SJCRH30 (cell line): Measurements from ENCODE around the gene REXO1. TPM values are rescaled to one million over a fixed set of nuclear protein-coding genes. Genes with fewer than 3 reads are reported as not detected.

Experiments used
- DNase-seq, 2 experiments: peaks; one replicate each; pipeline ENCODE4 v3.0.0-alpha.2; 2015 to 2020
- H3K27ac ChIP-seq: fragments of 250-450 bp; sonication (Bioruptor Pico); 2 replicates; pipeline ENCODE4 v1.5.1; 2020; ENCODE audit warnings: mild to moderate bottlenecking, moderate library complexity
- H3K27me3 ChIP-seq: fragments of 250-450 bp; sonication (Bioruptor Pico); 2 replicates; pipeline ENCODE4 v1.5.1; 2020; ENCODE audit warnings: mild to moderate bottlenecking, moderate library complexity
- H3K36me3 ChIP-seq: fragments of 250-450 bp; sonication (Bioruptor Pico); 2 replicates; pipeline ENCODE4 v1.5.1; 2020; ENCODE audit warnings: mild to moderate bottlenecking, moderate library complexity
- H3K4me1 ChIP-seq: fragments of 250-450 bp; sonication (Bioruptor Pico); 2 replicates; pipeline ENCODE4 v1.5.1; 2020; ENCODE audit warnings: mild to moderate bottlenecking, moderate library complexity
- H3K4me3 ChIP-seq: fragments of 250-450 bp; sonication (Bioruptor Pico); 2 replicates; pipeline ENCODE4 v1.5.1; 2020; ENCODE audit warnings: mild to moderate bottlenecking, moderate library complexity
- H3K9me3 ChIP-seq: fragments of 250-450 bp; sonication (Bioruptor Pico); replicated peaks from 2 replicates; pipeline ENCODE4 v1.5.1; 2020; ENCODE audit warnings: mild to moderate bottlenecking, moderate library complexity
- total RNA-seq: library from RNA; depleted of rRNA; stranded (reverse); fragments of >200 nt; shearing (Covaris generic); gene quantifications from 2 replicates; pipeline ENCODE4 v1.2.3, GENCODE V29; 2014; rRNA removed

The REXO1 gene
- total RNA-seq, 1 experiment from 2014 or later, result 17.7 TPM

DNA sequence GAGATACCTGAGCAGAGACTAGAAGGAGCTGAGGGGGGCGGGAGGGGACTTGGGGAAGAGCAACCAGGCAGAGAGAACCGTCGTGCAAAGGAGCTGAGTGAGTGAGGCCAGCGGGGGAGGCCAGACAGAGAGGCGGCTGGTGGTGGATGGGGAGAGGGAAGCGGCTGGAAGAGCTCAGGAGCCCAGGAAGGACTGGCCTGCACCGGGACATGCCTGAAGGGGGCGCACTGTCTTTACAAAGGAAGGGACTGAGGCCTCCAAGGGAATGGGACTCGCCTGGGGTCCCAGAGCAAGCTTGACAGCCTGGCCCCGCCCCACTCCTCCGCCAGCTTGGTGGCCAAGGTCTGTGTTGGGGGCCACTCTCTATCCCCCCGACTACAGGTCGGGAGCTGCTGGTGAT, 80.0 kb downstream of the REXO1 start:
- no peak overlapping the region for H3K27ac ChIP-seq
- H3K27me3 ChIP-seq, result peaks cover 20% of the 10 kb centered on the region
- peak; percentile 37 to 43 for DNase-seq
- H3K9me3 ChIP-seq, result no peaks in the 10 kb centered on the region; the same call in 1 of the 2 replicates
- H3K4me1 ChIP-seq, result no peaks in the 10 kb centered on the region
- no peaks in the 10 kb centered on the region for H3K36me3 ChIP-seq
- no peak overlapping the region for H3K4me3 ChIP-seq

DNA sequence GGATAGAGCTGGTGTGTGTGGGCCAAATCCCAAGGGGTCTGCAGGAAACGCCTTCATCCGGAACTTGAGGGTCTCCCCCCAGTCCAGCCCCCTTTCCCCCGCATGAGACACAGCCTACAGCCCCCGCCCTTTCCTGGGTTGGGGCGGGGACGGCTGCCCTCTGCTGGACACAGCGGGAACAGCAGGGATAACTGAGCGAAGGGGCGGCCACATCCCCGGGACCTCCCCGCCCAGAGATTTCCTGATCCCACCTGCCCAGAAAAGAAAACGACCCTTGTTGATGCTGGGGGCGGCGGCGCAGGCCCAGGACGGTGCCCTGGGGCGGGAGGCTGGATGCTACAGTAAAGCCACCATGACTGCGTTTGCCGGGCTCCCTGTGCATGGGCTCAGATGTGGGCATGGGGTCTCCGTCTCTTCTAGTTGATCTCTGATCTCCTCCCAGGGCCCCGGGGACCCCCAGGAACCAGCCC, 80.8 kb downstream of the REXO1 start:
- Histone ChIP-seq H3K4me1 (no peaks in the 10 kb centered on the region), H3K36me3 (no peaks in the 10 kb centered on the region), H3K27me3 (peaks cover 20% of the 10 kb centered on the region), H3K4me3 (no peak overlapping the region), H3K27ac (no peak overlapping the region), H3K9me3 (no peaks in the 10 kb centered on the region; the same call in 1 of the 2 replicates)
- peak; percentile 59 to 69 for DNase-seq

DNA sequence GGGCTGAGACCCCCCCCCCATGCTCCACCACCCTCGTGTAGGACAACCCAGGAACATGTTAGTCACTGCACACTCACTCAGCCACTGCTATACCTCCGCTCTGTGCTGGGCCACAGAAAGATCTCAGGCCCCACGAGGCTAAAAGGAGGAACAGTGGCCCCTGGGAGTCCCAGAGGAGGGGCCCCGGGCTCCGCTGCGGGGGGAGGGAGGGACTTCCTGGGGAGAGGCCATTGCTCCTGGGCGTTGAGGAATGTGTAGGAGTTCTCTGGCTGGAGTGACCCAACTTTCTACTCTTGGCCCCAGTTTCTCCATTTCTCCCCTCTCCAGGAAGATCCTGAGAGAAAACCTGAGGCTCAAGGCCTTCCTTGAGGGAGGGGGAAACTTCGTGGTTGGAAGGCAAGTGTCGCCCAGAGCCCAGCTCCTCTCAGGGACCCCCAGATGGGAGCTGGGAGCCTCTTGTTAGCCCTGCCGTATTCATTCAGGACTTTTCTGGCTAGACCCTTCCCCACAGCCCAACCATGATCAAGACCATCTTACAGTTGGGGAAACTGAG, 81.4 kb downstream of the REXO1 start:
- no peaks in the 10 kb centered on the region for H3K4me1 ChIP-seq
- no peaks in the 10 kb centered on the region; the same call in 1 of the 2 replicates for H3K9me3 ChIP-seq
- no peak overlapping the region for H3K27ac ChIP-seq
- H3K4me3 ChIP-seq, result no peak overlapping the region
- no peaks in the 10 kb centered on the region for H3K36me3 ChIP-seq
- DNase-seq, result no peak
- peaks cover 20% of the 10 kb centered on the region for H3K27me3 ChIP-seq

DNA sequence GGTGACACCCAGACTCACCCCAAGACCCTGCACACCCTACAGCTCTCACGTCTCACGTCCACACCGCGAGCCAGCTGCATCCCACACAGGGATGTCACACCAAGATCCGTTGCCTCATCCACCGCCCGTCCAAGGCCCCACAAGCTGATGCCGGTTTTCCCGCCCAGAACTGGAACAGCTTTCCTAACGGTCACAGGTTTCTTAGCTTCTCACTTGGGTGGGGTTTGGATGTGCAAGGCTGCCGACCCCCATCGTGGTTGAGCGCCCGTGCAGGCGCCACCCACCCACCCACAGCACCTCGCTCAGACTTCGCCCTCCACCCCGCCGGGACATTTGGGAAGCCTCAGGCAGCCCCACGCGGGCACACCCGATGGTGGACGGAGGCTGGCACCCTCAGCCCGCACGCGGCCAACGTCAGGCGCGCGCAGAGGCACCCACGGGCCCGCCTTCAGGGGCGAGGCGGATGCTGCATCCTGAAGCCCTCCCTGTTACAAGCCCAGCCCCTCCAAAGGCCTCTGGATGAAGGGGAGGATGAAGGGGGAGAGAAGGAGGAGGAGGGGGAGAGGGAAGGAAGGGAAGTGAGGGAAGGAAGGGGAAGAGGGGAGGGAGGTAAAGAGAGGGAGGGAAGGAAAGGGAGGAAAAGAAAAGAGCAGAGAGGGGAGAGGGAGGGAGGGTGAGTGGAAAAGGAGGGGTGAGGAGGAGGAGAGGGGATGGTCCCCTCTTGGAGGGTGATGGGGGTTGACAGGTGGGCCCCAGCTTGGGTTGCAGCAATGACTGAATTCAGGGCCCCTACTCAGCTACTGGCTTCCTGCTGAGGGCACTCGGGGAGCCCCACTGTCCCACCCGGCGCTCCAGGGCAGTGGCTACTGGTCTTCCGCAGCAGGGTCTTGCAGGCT, 82.1 kb downstream of the REXO1 start:
- Histone ChIP-seq H3K4me3 (no peak overlapping the region), H3K4me1 (no peaks in the 10 kb centered on the region), H3K27me3 (peaks cover 27% of the 10 kb centered on the region), H3K9me3 (no peaks in the 10 kb centered on the region; the same call in 1 of the 2 replicates), H3K36me3 (no peaks in the 10 kb centered on the region), H3K27ac (no peak overlapping the region)
- DNase-seq, result peak in 1 of 2 experiments; percentile 40

Other genes starting within 250 kb of the REXO1 start
- gene UQCR11, start 243.0 kb downstream of the REXO1 start, total RNA-seq, result 95.0 and 100 TPM in 2 replicates
- gene TCF3, start 195.9 kb downstream of the REXO1 start, total RNA-seq, result 81.8 and 95.8 TPM in 2 replicates
- gene ONECUT3, start 95.0 kb downstream of the REXO1 start, total RNA-seq, result not detected in 2 replicates
- 0.08 TPM in 1 of 2 replicates, not detected in the other for gene ATP8B3, start 36.2 kb downstream of the REXO1 start, total RNA-seq
- gene KLF16, start 15.1 kb upstream of the REXO1 start, total RNA-seq, result 5.1 and 5.8 TPM in 2 replicates
- 39.2 and 41.6 TPM in 2 replicates for gene ABHD17A, start 37.0 kb upstream of the REXO1 start, total RNA-seq
- 4.7 and 4.8 TPM in 2 replicates for gene ADAT3, start 56.9 kb upstream of the REXO1 start, total RNA-seq
- gene SCAMP4, start 56.9 kb upstream of the REXO1 start, total RNA-seq, result 29.1 and 29.2 TPM in 2 replicates
- 72.8 and 78.0 TPM in 2 replicates for gene CSNK1G2, start 92.7 kb upstream of the REXO1 start, total RNA-seq
- 13.9 and 16.2 TPM in 2 replicates for gene BTBD2, start 167.2 kb upstream of the REXO1 start, total RNA-seq
- 33.2 and 34.5 TPM in 2 replicates for gene MKNK2, start 202.8 kb upstream of the REXO1 start, total RNA-seq
- gene MOB3A, start 247.8 kb upstream of the REXO1 start, total RNA-seq, result 6.9 and 9.2 TPM in 2 replicates
- 0.38 TPM in 1 of 2 replicates, not detected in the other for gene IZUMO4, start 248.4 kb upstream of the REXO1 start, total RNA-seq